BJ (cell line): ENCODE data around the gene ZNF316. TPM values are rescaled to one million over a fixed set of nuclear protein-coding genes. Genes with fewer than 3 reads are reported as not detected.

Experiments used
- CTCF ChIA-PET: fragments of 350-600 bp; formaldehyde crosslinking; extraction: SDS; loops from one replicate; lab custom pipeline; 2021; ENCODE audit warnings: antibody characterized with exemption, inconsistent platforms; lab: Yijun Ruan, JAX
- POLR2A ChIA-PET: fragments of 300-600 bp; sonication (Branson Sonifier 250); formaldehyde crosslinking; extraction: SDS; loops from one replicate; lab custom pipeline; 2021; ENCODE audit warnings: antibody characterized with exemption; lab: Charles Lee
- DNase-seq: peaks from one replicate; pipeline ENCODE4 v3.0.0-alpha.2; 2011; ENCODE audit warnings: low read depth
- H3K27me3 ChIP-seq: 2 replicates; pipeline ENCODE4 v1.6.0; 2011; ENCODE audit warnings: low read length; ENCODE audit not compliant: control insufficient read depth, insufficient read depth
- H3K36me3 ChIP-seq: 2 replicates; pipeline ENCODE4 v1.5.1; 2011; ENCODE audit warnings: low read length; ENCODE audit not compliant: control insufficient read depth, insufficient read depth
- H3K4me3 ChIP-seq: 2 replicates; pipeline ENCODE4 v1.5.1; 2011; ENCODE audit warnings: low read depth, mild to moderate bottlenecking, control low read depth, low read length
- polyA plus RNA-seq: library from polyadenylated mRNA; depleted of rRNA; stranded (reverse); fragments of >200 nt; gene quantifications from 2 replicates; pipeline ENCODE4 v1.2.3, GENCODE V29; 2011
- TF ChIP-seq, protein P1 (sequence below): IDR thresholded peaks from 2 replicates; pipeline ENCODE4 v1.5.1; 2011; ENCODE audit warnings: low read depth, mild to moderate bottlenecking, control low read depth, inconsistent platforms, low read length, moderate library complexity; ENCODE audit not compliant: insufficient read depth

Gene ZNF316
- polyA plus RNA-seq, 1 experiment, result 5.2 TPM

GRCh38 chr7:6642861-6643640 is 5.9 kb downstream of the ZNF316 start:
- POLR2A ChIA-PET, result no interaction called here
- DNase-seq, result no peak
- Histone ChIP-seq H3K36me3 (peaks cover 26% of the 10 kb centered on the region), H3K27me3 (no peaks in the 10 kb centered on the region), H3K4me3 (no peak overlapping the region)
- TF ChIP-seq, protein P1, sequence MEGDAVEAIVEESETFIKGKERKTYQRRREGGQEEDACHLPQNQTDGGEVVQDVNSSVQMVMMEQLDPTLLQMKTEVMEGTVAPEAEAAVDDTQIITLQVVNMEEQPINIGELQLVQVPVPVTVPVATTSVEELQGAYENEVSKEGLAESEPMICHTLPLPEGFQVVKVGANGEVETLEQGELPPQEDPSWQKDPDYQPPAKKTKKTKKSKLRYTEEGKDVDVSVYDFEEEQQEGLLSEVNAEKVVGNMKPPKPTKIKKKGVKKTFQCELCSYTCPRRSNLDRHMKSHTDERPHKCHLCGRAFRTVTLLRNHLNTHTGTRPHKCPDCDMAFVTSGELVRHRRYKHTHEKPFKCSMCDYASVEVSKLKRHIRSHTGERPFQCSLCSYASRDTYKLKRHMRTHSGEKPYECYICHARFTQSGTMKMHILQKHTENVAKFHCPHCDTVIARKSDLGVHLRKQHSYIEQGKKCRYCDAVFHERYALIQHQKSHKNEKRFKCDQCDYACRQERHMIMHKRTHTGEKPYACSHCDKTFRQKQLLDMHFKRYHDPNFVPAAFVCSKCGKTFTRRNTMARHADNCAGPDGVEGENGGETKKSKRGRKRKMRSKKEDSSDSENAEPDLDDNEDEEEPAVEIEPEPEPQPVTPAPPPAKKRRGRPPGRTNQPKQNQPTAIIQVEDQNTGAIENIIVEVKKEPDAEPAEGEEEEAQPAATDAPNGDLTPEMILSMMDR, result no peak
- CTCF ChIA-PET, result no interaction called here

DNA sequence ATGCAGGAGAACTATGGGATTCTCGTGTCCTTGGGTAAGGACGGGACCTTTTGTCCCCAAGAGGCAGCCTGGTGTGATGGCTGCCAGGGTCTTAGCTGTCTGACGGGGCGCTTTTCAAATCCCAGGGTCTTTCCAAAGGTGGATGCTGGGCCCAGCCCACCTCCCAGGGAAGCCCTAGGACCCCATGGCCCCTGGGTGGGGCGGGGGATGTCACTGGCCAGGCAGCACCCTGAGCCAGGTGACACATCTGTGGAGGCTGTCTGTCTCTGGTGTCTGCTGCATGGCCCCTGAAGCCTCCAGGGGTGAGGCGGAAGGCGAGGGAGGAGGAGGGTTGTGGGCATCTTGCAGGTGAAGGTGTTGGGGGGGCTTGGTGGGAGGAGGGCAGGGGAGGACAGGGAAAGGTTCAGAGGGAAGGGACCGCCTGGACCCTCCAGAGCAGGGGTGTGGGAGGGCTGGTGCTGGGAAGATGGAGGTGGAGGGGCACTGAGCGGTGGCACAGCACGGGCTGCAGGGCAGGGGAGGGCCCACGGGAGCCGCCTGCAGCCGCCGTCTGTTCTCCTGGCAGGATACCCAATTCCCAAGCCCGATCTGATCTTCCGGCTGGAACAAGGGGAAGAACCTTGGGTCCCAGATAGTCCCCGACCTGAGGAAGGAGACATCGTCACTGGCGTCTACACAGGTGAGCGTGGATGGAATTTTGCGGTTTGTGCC is 7.0 kb downstream of the ZNF316 start:
- ChIA-PET POLR2A (no interaction called here), CTCF (no interaction called here)
- no peak for DNase-seq
- Histone ChIP-seq H3K27me3 (no peaks in the 10 kb centered on the region), H3K36me3 (peaks cover 28% of the 10 kb centered on the region), H3K4me3 (no peak overlapping the region)
- TF ChIP-seq, protein P1, result no peak

- H3K36me3 ChIP-seq, result peaks cover 27% of the 10 kb centered on the region
- H3K4me3 ChIP-seq, result no peak overlapping the region
- ChIA-PET POLR2A (interaction anchor here (0.7 kb wide), 1 partner anchor 47 kb away, joined by 3 read pairs; no protein-coding TSS in a partner anchor), CTCF (no interaction called here)
- TF ChIP-seq, protein P1, result no peak
- no peak for DNase-seq
- no peaks in the 10 kb centered on the region for H3K27me3 ChIP-seq
These were observed 7.6 kb downstream of the ZNF316 start for GRCh38 chr7:6644728-6645127.

DNA sequence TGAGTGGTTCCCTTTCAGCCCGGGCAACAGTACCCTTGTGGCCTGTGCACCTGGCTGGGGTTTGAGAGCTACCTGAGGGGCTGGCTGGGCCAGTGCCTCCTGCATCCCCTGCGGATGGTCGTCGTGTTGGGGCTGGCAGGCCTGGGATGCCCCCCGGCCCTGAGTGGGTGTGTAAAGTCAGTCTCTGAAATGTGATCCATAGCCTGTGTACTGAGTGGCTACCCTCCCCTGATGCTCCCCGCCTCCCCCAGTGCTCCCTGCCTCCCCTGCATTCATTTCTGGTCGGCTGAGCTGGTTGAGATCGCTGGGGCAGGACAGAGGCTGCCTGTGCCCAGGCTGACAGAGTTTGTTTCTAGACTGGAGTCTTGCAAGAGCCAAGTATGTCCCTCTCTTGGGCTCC is 9.3 kb downstream of the ZNF316 start:
- no peaks in the 10 kb centered on the region for H3K27me3 ChIP-seq
- no peak for DNase-seq
- no peak overlapping the region for H3K4me3 ChIP-seq
- ChIA-PET CTCF (no interaction called here), POLR2A (no interaction called here)
- TF ChIP-seq, protein P1, result no peak
- H3K36me3 ChIP-seq, result peaks cover 29% of the 10 kb centered on the region

- peaks cover 28% of the 10 kb centered on the region for H3K36me3 ChIP-seq
- TF ChIP-seq, protein P1, result no peak
- H3K27me3 ChIP-seq, result no peaks in the 10 kb centered on the region
- CTCF ChIA-PET, result no interaction called here
- DNase-seq, result no peak
- H3K4me3 ChIP-seq, result no peak overlapping the region
- POLR2A ChIA-PET, result no interaction called here
These were observed 10.0 kb downstream of the ZNF316 start for GRCh38 chr7:6647080-6647479.
